ENCODE data around the gene SIRT3. TPM values are rescaled to one million over a fixed set of nuclear protein-coding genes. Genes with fewer than 3 reads are reported as not detected.

The SIRT3 gene
- total RNA-seq, 1 donor from 2014 or later, result 11.4 TPM

- Histone ChIP-seq H3K4me3 (ENCODE audit: low read depth, low read length) (no peak overlapping the region), H3K27me3 (ENCODE audit: control insufficient read depth, insufficient read depth, low read length) (peaks cover 60% of the 10 kb centered on the region), H3K36me3 (ENCODE audit: control insufficient read depth, insufficient read depth, low read length) (no peaks in the 10 kb centered on the region)
- no peak for DNase-seq (ENCODE audit: low read depth)
- no peak for TF ChIP-seq CTCF (IDR thresholded peaks at IDR 0.05; ENCODE audit: insufficient read depth, low read length, poor library complexity, severe bottlenecking)
Measured at GRCh38 chr11:279040-279965, 43.2 kb upstream of the SIRT3 start.

DNA sequence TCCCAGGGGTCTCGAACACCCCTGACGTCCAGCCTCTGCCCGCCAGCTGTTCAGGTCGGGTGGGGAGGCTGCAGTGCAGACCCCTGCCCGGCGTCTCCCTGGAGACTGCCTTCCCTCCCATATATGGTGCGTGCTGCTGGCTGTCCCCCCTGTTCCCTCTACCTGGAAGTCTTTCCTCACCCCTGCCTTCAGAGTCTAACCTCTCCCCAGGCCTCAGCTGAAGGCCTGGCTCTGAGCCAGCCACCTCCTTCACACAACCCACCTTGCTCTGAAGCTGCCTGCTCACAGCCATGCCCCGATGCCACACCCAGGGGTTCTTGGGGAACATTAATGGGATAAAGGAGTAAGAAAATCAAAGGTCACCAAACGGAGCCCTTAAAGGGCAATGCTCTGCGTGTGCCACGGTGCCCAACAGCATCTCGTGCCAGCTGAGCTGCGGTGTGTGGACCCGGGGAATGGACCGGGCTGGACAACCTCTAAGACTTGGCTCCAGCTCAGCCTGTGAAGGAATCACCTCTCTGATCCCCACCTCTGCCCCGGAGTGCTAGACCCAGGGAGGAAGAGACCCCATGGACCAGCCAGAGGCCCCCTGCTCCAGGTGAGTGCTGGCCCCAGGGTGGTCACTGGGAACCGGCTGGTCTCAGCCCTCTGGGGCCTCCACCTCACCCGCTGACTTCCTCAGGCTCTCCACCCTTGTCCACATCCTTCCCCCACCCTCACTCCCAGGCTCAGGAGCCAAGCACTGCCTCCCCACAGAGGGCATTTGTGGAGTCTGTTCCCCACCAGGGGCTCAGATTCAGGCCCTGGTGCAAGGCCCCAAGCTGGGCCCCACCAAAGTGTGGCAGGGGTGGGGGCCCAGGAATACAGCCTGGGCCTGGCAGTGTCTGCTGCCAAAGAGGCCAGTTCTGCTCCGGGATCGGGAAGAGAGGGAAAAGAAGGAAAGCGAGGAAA, 42.1 kb upstream of the SIRT3 start, which contains the start of gene NLRP6:
TSS of gene NLRP6 (plus strand) at position 407 of the 951 bp plus-strand sequence. CDS start at position 570, 163 bp downstream.
- Histone ChIP-seq H3K36me3 (ENCODE audit: control insufficient read depth, insufficient read depth, low read length) (no peaks in the 10 kb centered on the region), H3K27me3 (ENCODE audit: control insufficient read depth, insufficient read depth, low read length) (peaks cover 55% of the 10 kb centered on the region), H3K4me3 (ENCODE audit: low read depth, low read length) (no peak within 1 kb of the TSS)
- TF ChIP-seq CTCF (IDR thresholded peaks at IDR 0.05; ENCODE audit: insufficient read depth, low read length, poor library complexity, severe bottlenecking), result no peak
- DNase-seq (ENCODE audit: low read depth), result no peak

- TF ChIP-seq CTCF (IDR thresholded peaks at IDR 0.05; ENCODE audit: insufficient read depth, low read length, poor library complexity, severe bottlenecking), result no peak
- no peak overlapping the region for H3K4me3 ChIP-seq (ENCODE audit: low read depth, low read length)
- H3K36me3 ChIP-seq (ENCODE audit: control insufficient read depth, insufficient read depth, low read length), result no peaks in the 10 kb centered on the region
- peaks cover 47% of the 10 kb centered on the region for H3K27me3 ChIP-seq (ENCODE audit: control insufficient read depth, insufficient read depth, low read length)
- DNase-seq (ENCODE audit: low read depth), result no peak
Measured at GRCh38 chr11:276219-276618, 40.1 kb upstream of the SIRT3 start.

GRCh38 chr11:272931-273198, 36.7 kb upstream of the SIRT3 start:
- TF ChIP-seq CTCF (IDR thresholded peaks at IDR 0.05; ENCODE audit: insufficient read depth, low read length, poor library complexity, severe bottlenecking), result no peak
- no peak for DNase-seq (ENCODE audit: low read depth)
- H3K36me3 ChIP-seq (ENCODE audit: control insufficient read depth, insufficient read depth, low read length), result no peaks in the 10 kb centered on the region
- no peak overlapping the region for H3K4me3 ChIP-seq (ENCODE audit: low read depth, low read length)
- peaks cover 27% of the 10 kb centered on the region for H3K27me3 ChIP-seq (ENCODE audit: control insufficient read depth, insufficient read depth, low read length)

DNA sequence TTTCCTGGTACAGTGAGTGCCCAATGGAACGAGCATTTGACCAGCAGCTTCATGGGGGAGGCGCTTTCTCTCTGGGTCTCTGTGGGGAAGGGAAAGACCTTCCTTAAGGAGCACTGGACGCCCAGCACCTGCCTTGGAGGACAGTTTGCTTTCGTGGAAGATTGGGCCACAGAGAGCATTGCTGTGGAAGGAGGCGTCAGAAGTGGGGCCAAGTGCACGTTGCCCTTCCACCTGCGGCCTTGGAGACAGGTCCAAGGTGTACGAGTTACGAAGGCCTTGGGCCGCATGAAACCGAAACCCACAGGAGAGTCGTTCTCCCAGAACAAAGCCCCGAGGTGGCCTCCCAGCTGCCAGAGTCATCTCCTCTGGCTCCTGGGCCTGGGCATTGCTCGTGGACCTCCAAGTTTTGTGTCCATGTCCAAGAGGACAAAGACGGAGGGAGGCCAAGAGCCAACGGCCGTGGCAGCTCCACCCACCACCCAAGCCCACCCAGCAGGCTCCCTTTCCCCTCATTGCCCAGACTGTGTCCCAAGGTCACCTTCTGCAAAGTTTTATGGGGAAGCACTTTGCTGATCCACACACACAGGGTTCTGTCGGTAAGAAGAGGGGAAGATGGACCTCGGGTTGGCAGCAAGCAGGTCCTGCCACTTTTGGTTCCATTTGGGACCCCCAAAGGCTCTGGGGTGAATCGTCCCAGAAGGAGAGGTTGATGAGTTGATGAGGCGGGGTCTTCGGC, 36.2 kb upstream of the SIRT3 start:
- Histone ChIP-seq H3K27me3 (ENCODE audit: control insufficient read depth, insufficient read depth, low read length) (peaks cover 27% of the 10 kb centered on the region), H3K4me3 (ENCODE audit: low read depth, low read length) (no peak overlapping the region), H3K36me3 (ENCODE audit: control insufficient read depth, insufficient read depth, low read length) (no peaks in the 10 kb centered on the region)
- no peak for DNase-seq (ENCODE audit: low read depth)
- no peak for TF ChIP-seq CTCF (IDR thresholded peaks at IDR 0.05; ENCODE audit: insufficient read depth, low read length, poor library complexity, severe bottlenecking)

Data from kidney epithelial cell (primary cell).